ENCODE data around the gene AMBN. TPM values are rescaled to one million over a fixed set of nuclear protein-coding genes. Genes with fewer than 3 reads are reported as not detected.

The AMBN gene
- total RNA-seq, 1 experiment from 2014 or later = not detected

- intact Hi-C loops (cut with micrococcal nuclease; ENCODE audit: unreplicated experiment) = loop anchor here (5.0 kb wide), 1 partner anchor 873 kb away; no protein-coding TSS in a partner anchor
- H3K9me3 ChIP-seq (ENCODE audit: control insufficient read depth, insufficient read depth, low read depth, low read length) = no peaks in the 10 kb centered on the region
- ChIA-PET CTCF (no interaction called here), POLR2A (no interaction called here)
- H3K36me3 ChIP-seq (ENCODE audit: control insufficient read depth, insufficient read depth, low read length) = no peaks in the 10 kb centered on the region
- DNase-seq (ENCODE audit: low read depth, low spot score) (no peak), ATAC-seq (no peak)
- H3K4me3 ChIP-seq (ENCODE audit: low read depth in 2 of 2, low read length in 2 of 2) = no peak overlapping the region
- no peak overlapping the region for H3K27ac ChIP-seq (ENCODE audit: low read length)
- no peak for TF ChIP-seq POLR2AphosphoS5 (IDR thresholded peaks at IDR 0.05; ENCODE audit: low read depth, low read length)
- no peak for TF ChIP-seq SIN3A (IDR thresholded peaks at IDR 0.05; ENCODE audit: borderline replicate concordance, insufficient read depth, low read depth, low read length)
- no peak for TF ChIP-seq CTCF (IDR thresholded peaks at IDR 0.05)
- TF ChIP-seq REST (IDR thresholded peaks at IDR 0.05; ENCODE audit: insufficient read depth in 1 of 2, low read depth in 2 of 2, low read length in 1 of 2) = no peak
- TF ChIP-seq TCF7L2 (IDR thresholded peaks at IDR 0.05; ENCODE audit: low read depth, low read length) = no peak
- H3K4me1 ChIP-seq (ENCODE audit: control insufficient read depth, insufficient read depth, low read length) = no peaks in the 10 kb centered on the region
- H3K27me3 ChIP-seq (ENCODE audit: control insufficient read depth, insufficient read depth, low read length) = no peaks in the 10 kb centered on the region
- in situ Hi-C loops (cut with HindIII; ENCODE audit: low pct_unique_long_range_greater_than_20kb, low sequenced_read_pairs) = no loop called here
- no TSS peak for BruUV-seq (replicated peaks)
These were observed 32.1 kb upstream of the AMBN start for GRCh38 chr4:70559924-70560323.

GRCh38 chr4:70564033-70564432 lies 28.0 kb upstream of the AMBN start:
- in situ Hi-C loops (cut with HindIII; ENCODE audit: low pct_unique_long_range_greater_than_20kb, low sequenced_read_pairs) = no loop called here

More at GRCh38 chr4:70564033-70564432, 28.0 kb upstream of the AMBN start:
- no TSS peak for BruUV-seq (replicated peaks)
- H3K27me3 ChIP-seq (ENCODE audit: control insufficient read depth, insufficient read depth, low read length) = no peaks in the 10 kb centered on the region
- no peak overlapping the region for H3K27ac ChIP-seq (ENCODE audit: low read length)
- no peak overlapping the region for H3K4me3 ChIP-seq (ENCODE audit: low read depth in 2 of 2, low read length in 2 of 2)
- H3K9me3 ChIP-seq (ENCODE audit: control insufficient read depth, insufficient read depth, low read depth, low read length) = no peaks in the 10 kb centered on the region
- DNase-seq (ENCODE audit: low read depth, low spot score) (no peak), ATAC-seq (no peak)
- no peak for TF ChIP-seq SIN3A (IDR thresholded peaks at IDR 0.05; ENCODE audit: borderline replicate concordance, insufficient read depth, low read depth, low read length)
- TF ChIP-seq REST (IDR thresholded peaks at IDR 0.05; ENCODE audit: insufficient read depth in 1 of 2, low read depth in 2 of 2, low read length in 1 of 2) = no peak
- no peak for TF ChIP-seq CTCF (IDR thresholded peaks at IDR 0.05)
- TF ChIP-seq TCF7L2 (IDR thresholded peaks at IDR 0.05; ENCODE audit: low read depth, low read length) = no peak
- TF ChIP-seq POLR2AphosphoS5 (IDR thresholded peaks at IDR 0.05; ENCODE audit: low read depth, low read length) = no peak
- CTCF ChIA-PET = no interaction called here
- H3K36me3 ChIP-seq (ENCODE audit: control insufficient read depth, insufficient read depth, low read length) = no peaks in the 10 kb centered on the region
- intact Hi-C loops (cut with micrococcal nuclease; ENCODE audit: unreplicated experiment) = no loop called here
- no peaks in the 10 kb centered on the region for H3K4me1 ChIP-seq (ENCODE audit: control insufficient read depth, insufficient read depth, low read length)
- POLR2A ChIA-PET = no interaction called here

All from Panc1 (cell line).